Neural cell (in vitro differentiated cells): ENCODE results near the gene EIF4G3. TPM values are rescaled to one million over a fixed set of nuclear protein-coding genes. Genes with fewer than 3 reads are reported as not detected.
"Not testable (repeated sequence)": the region's sequence is repeated elsewhere in the genome, so short reads cannot be mapped to it uniquely, and the experiment has no call there.

Experiments used
- H2AFZ ChIP-seq: fragments of 200-600, 300-800 bp; sonication (generic), shearing (Covaris generic); 2 replicates; pipeline ENCODE4 v1.6.0; 2014; ENCODE audit warnings: low read depth, mild to moderate bottlenecking, antibody characterized with exemption, low read length, moderate library complexity
- H3F3A ChIP-seq: fragments of 200-600 bp; shearing (Covaris generic); 2 replicates; pipeline ENCODE4 v1.6.1; 2016; ENCODE audit warnings: mild to moderate bottlenecking, moderate library complexity, mixed read lengths, antibody characterized with exemption, low read length; ENCODE audit not compliant: insufficient read depth, poor library complexity, severe bottlenecking
- H3K27ac ChIP-seq: fragments of 200-600, 300-800 bp; sonication (generic), shearing (Covaris generic); 2 replicates; pipeline ENCODE4 v1.5.1; 2014; ENCODE audit warnings: mild to moderate bottlenecking, low read length, moderate library complexity
- H3K27me3 ChIP-seq: fragments of 300-800, 200-600 bp; sonication (generic), shearing (Covaris generic); 2 replicates; pipeline ENCODE4 v1.6.0; 2014; ENCODE audit warnings: mild to moderate bottlenecking, low read depth, low read length, moderate library complexity; ENCODE audit not compliant: insufficient read depth
- H3K36me3 ChIP-seq: fragments of 300-800, 200-600 bp; sonication (generic), shearing (Covaris generic); 2 replicates; pipeline ENCODE4 v1.5.1; 2014; ENCODE audit warnings: mild to moderate bottlenecking, antibody characterized with exemption, low read length, moderate library complexity; ENCODE audit not compliant: insufficient read depth
- H3K4me2 ChIP-seq: fragments of 300-800, 200-600 bp; sonication (generic), shearing (Covaris generic); 2 replicates; pipeline ENCODE4 v1.6.0; 2014; ENCODE audit warnings: mild to moderate bottlenecking, low read length
- H3K4me3 ChIP-seq: fragments of 300-800, 200-600 bp; sonication (generic), shearing (Covaris generic); 2 replicates; pipeline ENCODE4 v1.5.1; 2014; ENCODE audit warnings: mild to moderate bottlenecking, low read length, moderate library complexity
- H3K79me2 ChIP-seq: fragments of 200-600 bp; shearing (Covaris generic); replicated peaks from 2 replicates; pipeline ENCODE4 v1.6.0; 2014; ENCODE audit warnings: mild to moderate bottlenecking, low read length, moderate library complexity; ENCODE audit not compliant: insufficient read depth
- H3K9ac ChIP-seq: fragments of 300-800, 200-600 bp; sonication (generic), shearing (Covaris generic); 2 replicates; pipeline ENCODE4 v1.6.1; 2016; ENCODE audit warnings: mild to moderate bottlenecking, low read length, mixed read lengths
- H3K9me2 ChIP-seq: fragments of 200-600 bp; shearing (Covaris generic); 2 replicates; pipeline ENCODE4 v1.6.1; 2016; ENCODE audit warnings: mild to moderate bottlenecking, low read length, mixed read lengths; ENCODE audit not compliant: insufficient read depth
- H3K9me3 ChIP-seq: fragments of 200-600, 300-800 bp; sonication (generic), shearing (Covaris generic); 2 replicates; pipeline ENCODE4 v1.6.1; 2016; ENCODE audit warnings: mild to moderate bottlenecking, mixed run types, low read length, moderate library complexity, mixed read lengths
- H4K20me1 ChIP-seq: fragments of 200-600 bp; shearing (Covaris generic); 2 replicates; pipeline ENCODE4 v1.6.1; 2016; ENCODE audit warnings: mild to moderate bottlenecking, mixed run types; ENCODE audit not compliant: insufficient read depth
- EP300 ChIP-seq: fragments of 450-650 bp; conservative IDR thresholded peaks from 2 replicates; pipeline ENCODE4 v1.6.1; 2014; ENCODE audit warnings: antibody characterized with exemption, mild to moderate bottlenecking, moderate library complexity; ENCODE audit not compliant: poor library complexity, severe bottlenecking
- EZH2 ChIP-seq: fragments of 200-600, 300-800 bp; shearing (Covaris generic), sonication (generic); IDR thresholded peaks from 2 replicates; pipeline ENCODE4 v1.6.1; 2014; ENCODE audit warnings: antibody characterized with exemption, low read length, borderline replicate concordance, mild to moderate bottlenecking; ENCODE audit not compliant: insufficient read depth, poor library complexity, severe bottlenecking
- MXI1 ChIP-seq: fragments of 450-650 bp; conservative IDR thresholded peaks from 2 replicates; pipeline ENCODE4 v1.6.1; 2014; ENCODE audit warnings: antibody characterized with exemption, mild to moderate bottlenecking; ENCODE audit not compliant: poor library complexity, severe bottlenecking
- POLR2AphosphoS5 ChIP-seq: IDR thresholded peaks from 2 replicates; pipeline ENCODE4 v1.6.1; 2012
- RAD21 ChIP-seq: fragments of 450-650 bp; conservative IDR thresholded peaks from 2 replicates; pipeline ENCODE4 v1.6.1; 2014; ENCODE audit warnings: antibody characterized with exemption, mild to moderate bottlenecking, moderate library complexity
- SMC3 ChIP-seq: fragments of 450-650 bp; conservative IDR thresholded peaks from 2 replicates; pipeline ENCODE4 v1.6.1; 2014; ENCODE audit warnings: antibody characterized with exemption, mild to moderate bottlenecking, moderate library complexity; ENCODE audit not compliant: poor library complexity
- TAF1 ChIP-seq: IDR thresholded peaks from 2 replicates; pipeline ENCODE4 v1.6.1; 2012; ENCODE audit warnings: low read depth
- polyA plus RNA-seq: library from polyadenylated mRNA; depleted of rRNA; stranded (reverse); fragments of >200 nt; gene quantifications from 2 replicates; pipeline ENCODE4 v1.2.3, GENCODE V29; 2014
- TF ChIP-seq, protein P1 (sequence below): fragments of 450-650 bp; IDR thresholded peaks from 2 replicates; pipeline ENCODE4 v1.5.1; 2014; ENCODE audit warnings: antibody characterized with exemption, mild to moderate bottlenecking, moderate library complexity; ENCODE audit not compliant: poor library complexity, severe bottlenecking
- TF ChIP-seq, protein P2 (sequence below): IDR thresholded peaks from 2 replicates; pipeline ENCODE4 v1.6.1; 2012; ENCODE audit warnings: borderline replicate concordance

EIF4G3 gene
- polyA plus RNA-seq, 1 donor from 2014 or later, result 56.9 TPM

DNA sequence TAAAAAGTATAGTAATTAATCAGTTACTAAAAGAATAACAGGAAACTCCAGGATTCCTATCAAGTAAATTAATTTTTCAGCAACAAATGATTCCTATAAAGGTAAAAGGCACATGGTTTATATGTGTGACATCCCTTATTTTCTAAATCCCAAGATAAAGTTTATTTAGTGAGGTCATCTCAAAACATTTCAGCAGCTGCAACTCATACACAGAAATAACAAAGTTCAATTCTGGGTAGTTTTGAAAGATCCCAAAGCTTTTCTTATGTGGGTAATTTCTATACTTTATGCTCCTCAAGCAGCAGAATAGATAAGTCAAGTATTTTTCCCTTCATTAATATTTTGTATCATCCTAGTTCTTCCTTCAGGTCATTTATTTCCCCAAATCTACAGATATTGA is 117.7 kb downstream of the EIF4G3 start:
- TF ChIP-seq POLR2AphosphoS5 (no peak), EZH2 (no peak), TAF1 (no peak), EP300 (no peak), MXI1 (no peak), SMC3 (no peak), RAD21 (no peak)
- TF ChIP-seq, protein P1, sequence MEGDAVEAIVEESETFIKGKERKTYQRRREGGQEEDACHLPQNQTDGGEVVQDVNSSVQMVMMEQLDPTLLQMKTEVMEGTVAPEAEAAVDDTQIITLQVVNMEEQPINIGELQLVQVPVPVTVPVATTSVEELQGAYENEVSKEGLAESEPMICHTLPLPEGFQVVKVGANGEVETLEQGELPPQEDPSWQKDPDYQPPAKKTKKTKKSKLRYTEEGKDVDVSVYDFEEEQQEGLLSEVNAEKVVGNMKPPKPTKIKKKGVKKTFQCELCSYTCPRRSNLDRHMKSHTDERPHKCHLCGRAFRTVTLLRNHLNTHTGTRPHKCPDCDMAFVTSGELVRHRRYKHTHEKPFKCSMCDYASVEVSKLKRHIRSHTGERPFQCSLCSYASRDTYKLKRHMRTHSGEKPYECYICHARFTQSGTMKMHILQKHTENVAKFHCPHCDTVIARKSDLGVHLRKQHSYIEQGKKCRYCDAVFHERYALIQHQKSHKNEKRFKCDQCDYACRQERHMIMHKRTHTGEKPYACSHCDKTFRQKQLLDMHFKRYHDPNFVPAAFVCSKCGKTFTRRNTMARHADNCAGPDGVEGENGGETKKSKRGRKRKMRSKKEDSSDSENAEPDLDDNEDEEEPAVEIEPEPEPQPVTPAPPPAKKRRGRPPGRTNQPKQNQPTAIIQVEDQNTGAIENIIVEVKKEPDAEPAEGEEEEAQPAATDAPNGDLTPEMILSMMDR, result no peak
- TF ChIP-seq, protein P2, sequence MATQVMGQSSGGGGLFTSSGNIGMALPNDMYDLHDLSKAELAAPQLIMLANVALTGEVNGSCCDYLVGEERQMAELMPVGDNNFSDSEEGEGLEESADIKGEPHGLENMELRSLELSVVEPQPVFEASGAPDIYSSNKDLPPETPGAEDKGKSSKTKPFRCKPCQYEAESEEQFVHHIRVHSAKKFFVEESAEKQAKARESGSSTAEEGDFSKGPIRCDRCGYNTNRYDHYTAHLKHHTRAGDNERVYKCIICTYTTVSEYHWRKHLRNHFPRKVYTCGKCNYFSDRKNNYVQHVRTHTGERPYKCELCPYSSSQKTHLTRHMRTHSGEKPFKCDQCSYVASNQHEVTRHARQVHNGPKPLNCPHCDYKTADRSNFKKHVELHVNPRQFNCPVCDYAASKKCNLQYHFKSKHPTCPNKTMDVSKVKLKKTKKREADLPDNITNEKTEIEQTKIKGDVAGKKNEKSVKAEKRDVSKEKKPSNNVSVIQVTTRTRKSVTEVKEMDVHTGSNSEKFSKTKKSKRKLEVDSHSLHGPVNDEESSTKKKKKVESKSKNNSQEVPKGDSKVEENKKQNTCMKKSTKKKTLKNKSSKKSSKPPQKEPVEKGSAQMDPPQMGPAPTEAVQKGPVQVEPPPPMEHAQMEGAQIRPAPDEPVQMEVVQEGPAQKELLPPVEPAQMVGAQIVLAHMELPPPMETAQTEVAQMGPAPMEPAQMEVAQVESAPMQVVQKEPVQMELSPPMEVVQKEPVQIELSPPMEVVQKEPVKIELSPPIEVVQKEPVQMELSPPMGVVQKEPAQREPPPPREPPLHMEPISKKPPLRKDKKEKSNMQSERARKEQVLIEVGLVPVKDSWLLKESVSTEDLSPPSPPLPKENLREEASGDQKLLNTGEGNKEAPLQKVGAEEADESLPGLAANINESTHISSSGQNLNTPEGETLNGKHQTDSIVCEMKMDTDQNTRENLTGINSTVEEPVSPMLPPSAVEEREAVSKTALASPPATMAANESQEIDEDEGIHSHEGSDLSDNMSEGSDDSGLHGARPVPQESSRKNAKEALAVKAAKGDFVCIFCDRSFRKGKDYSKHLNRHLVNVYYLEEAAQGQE, result no peak
- no peak overlapping the region for H3K4me3 ChIP-seq
- H3F3A ChIP-seq, result peaks cover 6% of the 10 kb centered on the region
- no peak overlapping the region for H3K27ac ChIP-seq
- H3K79me2 ChIP-seq, result peaks cover 7% of the 10 kb centered on the region
- H4K20me1 ChIP-seq, result no peaks in the 10 kb centered on the region
- no peaks in the 10 kb centered on the region for H3K36me3 ChIP-seq
- no peaks in the 10 kb centered on the region for H3K9me2 ChIP-seq
- H3K9ac ChIP-seq, result no peak overlapping the region
- H2AFZ ChIP-seq, result no peak overlapping the region
- H3K9me3 ChIP-seq, result no peaks in the 10 kb centered on the region
- H3K27me3 ChIP-seq, result no peaks in the 10 kb centered on the region
- H3K4me2 ChIP-seq, result no peak overlapping the region

DNA sequence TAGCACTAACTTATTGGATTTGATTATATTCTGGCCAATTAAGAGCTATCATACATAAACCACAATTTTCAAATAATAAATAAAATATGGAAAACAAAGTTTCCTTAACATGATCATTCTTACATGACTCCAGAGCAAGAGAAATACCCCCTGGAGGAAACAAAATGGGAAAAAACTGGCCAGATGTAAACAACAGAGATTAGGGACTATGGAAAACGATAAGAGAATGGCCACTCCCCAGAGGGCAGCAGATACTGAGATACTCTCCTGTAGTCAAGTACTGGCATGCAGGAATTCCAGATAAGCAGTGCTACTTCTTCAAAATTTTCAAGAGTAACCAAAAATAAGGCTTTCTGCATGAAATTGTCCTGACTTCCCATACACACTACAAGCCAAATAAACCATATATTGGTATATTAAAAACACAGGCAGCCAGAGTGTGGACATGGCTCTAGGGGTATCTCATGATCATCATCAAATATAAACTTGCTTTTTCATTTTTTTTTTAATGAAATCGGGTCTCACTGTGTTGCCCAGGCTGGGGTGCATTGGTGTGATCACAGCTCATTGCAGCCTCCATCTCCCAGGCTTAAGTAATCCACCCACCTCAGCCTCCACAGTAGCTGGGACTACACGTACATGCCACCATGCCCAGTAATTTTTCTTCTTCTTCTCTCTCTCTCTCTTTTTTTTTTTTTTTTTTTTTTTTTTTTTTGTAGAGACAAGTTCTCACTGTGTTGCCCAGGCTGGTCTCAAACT is 118.5 kb downstream of the EIF4G3 start:
- Histone ChIP-seq H3K27ac (no peak overlapping the region), H2AFZ (no peak overlapping the region), H3K27me3 (no peaks in the 10 kb centered on the region), H3K36me3 (no peaks in the 10 kb centered on the region), H3K79me2 (peaks cover 7% of the 10 kb centered on the region), H3K9me2 (no peaks in the 10 kb centered on the region), H3K4me3 (no peak overlapping the region), H3F3A (peaks cover 6% of the 10 kb centered on the region), H3K9me3 (no peaks in the 10 kb centered on the region), H4K20me1 (no peaks in the 10 kb centered on the region), H3K9ac (no peak overlapping the region), H3K4me2 (no peak overlapping the region)
- no peak for TF ChIP-seq TAF1
- no peak for TF ChIP-seq MXI1

DNA sequence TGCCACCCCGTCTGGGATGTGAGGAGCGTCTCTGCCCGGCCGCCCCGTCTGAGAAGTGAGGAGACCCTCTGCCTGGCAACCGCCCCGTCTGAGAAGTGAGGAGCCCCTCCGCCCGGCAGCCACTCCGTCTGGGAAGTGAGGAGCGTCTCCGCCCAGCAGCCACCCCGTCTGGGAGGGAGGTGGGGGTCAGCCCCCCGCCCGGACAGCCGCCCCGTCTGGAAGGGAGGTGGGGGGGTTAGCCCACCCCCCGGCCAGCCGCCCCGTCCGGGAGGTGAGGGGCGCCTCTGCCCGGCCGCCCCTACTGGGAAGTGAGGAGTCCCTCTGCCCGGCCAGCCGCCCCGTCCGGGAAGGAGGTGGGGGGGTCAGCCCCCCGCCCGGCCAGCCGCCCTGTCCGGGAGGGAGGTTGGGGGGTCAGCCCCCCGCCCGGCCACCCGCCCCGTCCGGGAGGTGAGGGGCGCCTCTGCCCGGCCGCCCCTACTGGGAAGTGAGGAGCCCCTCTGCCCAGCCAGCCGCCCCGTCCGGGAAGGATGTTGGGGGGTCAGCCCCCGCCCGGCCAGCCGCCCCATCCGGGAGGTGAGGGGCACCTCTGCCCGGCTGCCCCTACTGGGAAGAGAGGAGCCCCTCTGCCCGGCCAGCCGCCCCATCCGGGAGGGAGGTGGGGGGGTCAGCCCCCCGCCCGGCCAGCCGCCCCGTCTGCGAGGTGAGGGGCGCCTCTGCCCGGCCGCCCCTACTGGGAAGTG is 123.3 kb downstream of the EIF4G3 start:
- H3K27me3 ChIP-seq, H2AFZ ChIP-seq, H3K4me2 ChIP-seq, H3K9me3 ChIP-seq, H3K36me3 ChIP-seq, H3F3A ChIP-seq, H3K9ac ChIP-seq, H4K20me1 ChIP-seq, H3K27ac ChIP-seq, H3K4me3 ChIP-seq, H3K9me2 ChIP-seq: not testable (repeated sequence)
- peaks cover 11% of the 10 kb centered on the region for H3K79me2 ChIP-seq
